T47D (cell line): Measurements from ENCODE around the gene CAV1.
"Not testable (repeated sequence)": the region's sequence is repeated elsewhere in the genome, so short reads cannot be mapped to it uniquely, and the experiment has no call there.

Experiments
- DNase-seq, 2 experiments: peaks; one replicate each; pipeline versions ENCODE4 v3.0.0 to v3.0.0-alpha.2; 2011 to 2012; ENCODE audit warnings: low read depth in 1 of 2, low spot score in 1 of 2
- JUND ChIP-seq: IDR thresholded peaks from 2 replicates; pipeline ENCODE4 v1.6.1; 2012; ENCODE audit warnings: low read depth
- in situ Hi-C: cut with HindIII; loops from 2 replicates; pipeline ENCODE4 v1.10.0; 2016; ENCODE audit warnings: low sequenced_read_pairs, low pct_unique_long_range_greater_than_20kb

Gene CAV1, protein sequence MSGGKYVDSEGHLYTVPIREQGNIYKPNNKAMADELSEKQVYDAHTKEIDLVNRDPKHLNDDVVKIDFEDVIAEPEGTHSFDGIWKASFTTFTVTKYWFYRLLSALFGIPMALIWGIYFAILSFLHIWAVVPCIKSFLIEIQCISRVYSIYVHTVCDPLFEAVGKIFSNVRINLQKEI

DNA sequence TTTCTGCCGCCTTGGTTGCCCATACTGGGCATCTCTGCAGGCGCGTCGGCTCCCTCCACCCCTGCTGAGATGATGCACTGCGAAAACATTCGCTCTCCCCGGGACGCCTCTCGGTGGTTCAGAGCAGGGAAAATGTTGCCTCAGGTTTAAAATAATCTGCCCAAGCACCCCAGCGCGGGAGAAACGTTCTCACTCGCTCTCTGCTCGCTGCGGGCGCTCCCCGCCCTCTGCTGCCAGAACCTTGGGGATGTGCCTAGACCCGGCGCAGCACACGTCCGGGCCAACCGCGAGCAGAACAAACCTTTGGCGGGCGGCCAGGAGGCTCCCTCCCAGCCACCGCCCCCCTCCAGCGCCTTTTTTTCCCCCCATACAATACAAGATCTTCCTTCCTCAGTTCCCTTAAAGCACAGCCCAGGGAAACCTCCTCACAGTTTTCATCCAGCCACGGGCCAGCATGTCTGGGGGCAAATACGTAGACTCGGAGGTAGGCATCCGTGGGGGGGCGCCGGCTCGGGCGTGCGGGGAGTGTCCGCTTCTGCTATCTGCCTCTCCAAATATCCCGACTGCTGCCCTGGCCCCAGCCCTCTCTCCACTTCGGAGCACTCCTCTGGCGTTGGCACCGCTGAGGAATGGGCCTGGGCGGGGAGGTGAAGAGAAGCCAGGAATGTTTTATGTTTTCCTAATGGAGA is at the start of gene CAV1:
CAV1 (plus strand) TSS at position 428 of the 689 bp plus-strand sequence; CDS start at position 455, 27 bp downstream.
- in situ Hi-C loops = no loop called here
- no peak for TF ChIP-seq JUND
- DNase-seq = peak; percentile 36 to 62

DNA sequence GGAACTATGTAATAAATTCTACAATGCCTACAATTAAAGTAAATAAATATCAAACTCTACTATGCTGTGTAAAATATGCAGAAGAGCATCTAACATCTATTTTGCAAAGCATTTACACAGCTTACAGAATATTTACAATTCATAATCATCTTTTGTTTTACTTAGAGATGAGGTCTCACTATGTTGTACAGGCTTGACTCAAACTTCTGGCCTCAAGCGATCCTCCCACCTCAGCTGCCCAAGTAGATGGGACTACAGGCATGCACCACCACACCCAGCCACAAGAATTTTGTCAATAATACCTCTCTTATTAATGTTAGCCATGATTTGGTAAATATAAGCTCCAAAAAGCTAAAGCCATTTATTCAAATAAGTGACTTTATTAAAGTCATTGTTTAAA is 47.2 kb upstream of the CAV1 start:
- no peak for DNase-seq
- no peak for TF ChIP-seq JUND
- in situ Hi-C loops = no loop called here

GRCh38 chr7:116478834-116479233 is 46.0 kb upstream of the CAV1 start:
- in situ Hi-C loops = no loop called here
- DNase-seq = no peak
- no peak for TF ChIP-seq JUND

DNA sequence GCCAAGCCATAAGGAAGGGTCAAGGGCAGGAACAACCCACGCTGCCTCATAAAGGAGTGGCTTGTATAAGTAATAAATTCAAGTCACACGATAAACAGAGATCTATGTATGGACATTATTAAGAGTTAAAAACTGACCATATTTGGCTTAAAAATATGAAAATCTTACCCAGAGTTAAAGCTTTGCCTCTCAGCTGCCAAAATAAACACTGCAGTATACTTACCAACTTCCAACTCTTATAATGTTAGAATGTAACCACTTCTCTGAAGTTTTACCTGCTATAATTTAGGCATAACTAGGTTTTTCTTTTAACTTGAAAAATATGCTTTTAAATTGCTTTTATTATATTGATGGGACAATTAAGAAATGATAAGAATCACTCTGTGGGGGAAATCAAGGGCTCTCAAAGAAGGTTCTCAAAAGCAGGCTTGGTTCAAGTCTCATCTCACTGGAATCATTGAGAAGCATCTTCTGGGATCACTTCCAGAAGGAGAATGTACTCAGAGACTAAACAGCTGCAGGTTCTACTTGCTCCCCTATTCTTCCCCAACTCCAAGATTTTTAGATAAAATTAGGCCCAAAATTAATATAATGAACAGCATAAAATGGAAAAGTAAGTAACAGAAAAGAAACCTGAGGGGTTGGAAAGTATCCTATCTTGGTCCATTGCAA is 41.4 kb upstream of the CAV1 start:
- in situ Hi-C loops = no loop called here
- DNase-seq = no peak
- no peak for TF ChIP-seq JUND

GRCh38 chr7:116484389-116484788 is 40.4 kb upstream of the CAV1 start:
- DNase-seq, in situ Hi-C loops: not testable (repeated sequence)

DNA sequence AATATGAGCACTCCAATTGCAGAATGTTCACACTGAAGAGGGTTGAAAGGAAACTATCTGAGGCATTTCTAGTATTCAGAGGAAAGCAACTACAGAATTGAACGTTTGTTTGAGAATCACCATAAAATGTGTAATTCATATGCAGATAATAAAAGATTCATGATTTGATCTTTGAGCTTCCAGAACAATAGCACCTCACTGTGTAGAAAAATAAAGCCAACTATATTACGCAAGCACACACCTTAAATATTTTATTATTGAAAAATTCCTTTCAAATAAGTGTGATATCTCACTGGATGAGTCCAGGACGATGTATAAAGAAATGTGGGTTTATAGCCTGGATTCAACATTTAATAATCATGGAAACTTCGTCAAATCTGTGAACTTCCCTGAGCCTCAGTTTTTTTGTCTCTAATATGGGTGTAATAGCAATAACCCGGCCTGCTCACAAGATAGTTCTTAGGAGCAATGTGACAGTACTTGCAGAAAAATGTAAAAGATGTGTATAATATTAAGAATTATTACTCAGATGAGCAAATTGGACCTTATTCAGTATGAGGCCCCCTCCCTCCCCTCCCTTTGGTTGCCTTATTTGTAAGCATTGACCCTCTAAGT is 36.8 kb upstream of the CAV1 start:
- TF ChIP-seq JUND = no peak
- DNase-seq = no peak
- in situ Hi-C loops = no loop called here

DNA sequence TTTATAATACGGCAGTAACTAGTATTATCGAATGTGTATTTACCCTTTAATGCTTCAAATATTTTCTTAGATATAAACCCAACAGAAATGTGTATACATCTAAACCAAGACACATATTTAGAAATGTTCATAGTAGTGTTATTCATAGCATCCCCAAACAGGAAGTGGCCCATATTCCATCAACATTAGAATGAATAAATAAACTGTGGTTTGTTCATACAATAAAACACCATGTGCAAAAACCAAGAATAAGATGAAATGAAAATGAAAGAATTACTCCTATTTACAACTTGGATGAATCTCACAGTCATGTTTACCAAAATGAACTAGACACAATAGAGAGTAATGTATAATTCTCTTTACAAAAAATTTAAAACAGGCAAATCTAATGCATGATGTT is 34.5 kb upstream of the CAV1 start:
- in situ Hi-C loops = no loop called here
- no peak for TF ChIP-seq JUND
- DNase-seq = no peak

DNA sequence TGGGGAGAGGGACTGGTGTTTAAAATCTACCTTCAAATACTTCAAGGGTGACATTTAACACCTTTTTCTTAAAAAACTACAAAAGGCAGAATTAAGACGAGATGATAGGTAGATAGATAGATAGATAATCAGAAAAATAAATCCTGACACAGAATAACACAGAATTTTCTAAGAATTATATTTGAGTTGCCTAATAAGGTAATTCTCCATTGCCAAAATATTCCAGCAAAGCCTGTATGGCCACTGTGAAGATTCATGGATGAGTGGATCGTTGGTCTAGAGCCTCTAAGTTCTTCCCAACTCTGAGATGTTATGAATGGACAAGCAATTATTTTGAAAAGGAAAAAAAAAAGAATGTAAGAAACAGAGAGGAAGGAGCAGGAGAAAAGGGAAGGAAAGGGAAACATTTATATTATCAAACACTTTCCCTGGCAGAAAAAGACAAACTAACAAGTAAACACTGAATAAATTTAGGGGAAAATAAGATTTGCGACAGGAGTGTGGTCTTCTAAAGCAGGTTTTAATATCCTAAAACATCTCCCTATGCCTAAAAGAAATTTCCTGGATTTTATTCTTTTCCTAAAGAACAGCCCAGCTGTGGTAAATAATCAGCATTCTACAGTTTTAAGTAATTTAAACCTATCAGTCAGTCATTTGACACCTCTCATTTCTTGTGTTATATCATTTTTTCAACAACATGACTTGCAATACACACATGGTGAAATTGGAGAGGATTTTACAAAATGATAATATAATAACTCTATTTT is 32.8 kb upstream of the CAV1 start:
- in situ Hi-C loops = no loop called here
- no peak for TF ChIP-seq JUND
- DNase-seq = no peak

DNA sequence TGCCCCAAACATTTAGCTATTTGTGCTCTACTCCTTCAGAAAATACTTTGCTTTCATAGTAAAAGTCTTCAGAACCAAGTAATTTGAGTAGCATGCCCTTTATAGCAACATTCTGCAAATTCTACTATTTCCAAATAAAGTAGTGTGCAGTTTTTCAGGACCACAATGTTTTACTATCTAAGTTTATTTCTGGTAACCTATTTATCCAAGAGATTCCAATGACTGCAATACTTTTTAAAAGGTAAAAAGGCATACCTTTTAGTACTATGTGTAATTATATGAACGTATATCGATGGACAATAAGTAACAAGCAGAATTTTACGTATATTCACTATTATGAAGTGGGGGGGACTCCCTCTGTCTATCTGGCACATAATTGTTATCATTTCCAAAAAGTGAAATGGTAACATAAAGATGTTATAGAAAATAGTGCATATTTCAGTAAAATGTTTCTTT is 32.2 kb upstream of the CAV1 start:
- no peak for DNase-seq
- in situ Hi-C loops = no loop called here
- TF ChIP-seq JUND = no peak

GRCh38 chr7:116493449-116493848 is 31.4 kb upstream of the CAV1 start:
- in situ Hi-C loops = no loop called here
- TF ChIP-seq JUND = no peak
- DNase-seq = no peak

DNA sequence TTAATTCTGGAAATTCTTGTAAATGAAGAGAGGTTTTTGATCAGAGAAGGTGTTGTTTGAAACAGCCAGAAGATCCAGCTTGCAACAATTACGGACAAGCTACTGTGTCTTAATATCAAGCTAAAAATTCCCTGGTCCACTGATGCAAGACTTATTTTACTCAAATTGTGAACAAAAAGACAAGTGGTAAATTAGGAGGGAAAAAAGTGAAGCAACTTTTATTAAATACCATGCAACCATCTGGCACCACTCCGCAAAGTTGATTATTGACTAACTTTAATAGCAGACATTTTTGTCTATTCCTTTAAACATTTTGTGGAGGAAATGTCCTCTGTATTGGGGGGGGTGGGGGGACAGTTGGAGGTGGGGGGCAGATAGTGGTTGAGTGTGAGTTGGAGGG is 30.4 kb upstream of the CAV1 start:
- in situ Hi-C loops = no loop called here
- no peak for TF ChIP-seq JUND
- no peak for DNase-seq

DNA sequence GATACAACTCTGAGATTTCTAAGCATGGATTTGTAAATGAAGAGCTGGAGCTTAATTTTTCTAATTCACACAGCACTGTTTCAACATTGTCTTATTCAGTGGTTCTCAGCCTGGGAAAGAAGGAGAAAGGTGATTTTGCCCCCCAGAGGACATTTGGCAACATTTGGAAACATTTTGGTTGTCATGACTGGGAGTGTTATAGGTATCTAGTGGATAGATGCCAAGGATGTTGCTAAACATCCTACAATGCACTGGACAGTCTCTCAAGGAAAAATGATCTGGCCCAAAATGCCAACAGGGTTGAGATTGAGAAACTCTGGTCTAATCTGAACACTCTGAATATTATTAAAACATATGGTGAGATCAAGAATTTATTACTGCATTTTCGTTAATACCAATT is 29.1 kb upstream of the CAV1 start:
- in situ Hi-C loops = no loop called here

More for the DNA sequence above, 29.1 kb upstream of the CAV1 start:
- no peak for TF ChIP-seq JUND
- DNase-seq = no peak
